C4-2B (cell line): ENCODE results near the gene TSPAN15.

Source experiments
- H3K27ac ChIP-seq: fragments of 450-650 bp; 2 replicates; pipeline ENCODE4 v1.5.1; 2017
- CTCF ChIP-seq: fragments of 450-650 bp; conservative IDR thresholded peaks from 2 replicates; pipeline ENCODE4 v1.5.1; 2017; ENCODE audit warnings: mild to moderate bottlenecking
- ZFX ChIP-seq: fragments of 450-650 bp; IDR thresholded peaks from 2 replicates; pipeline ENCODE4 v1.6.1; 2017

The TSPAN15 gene

DNA sequence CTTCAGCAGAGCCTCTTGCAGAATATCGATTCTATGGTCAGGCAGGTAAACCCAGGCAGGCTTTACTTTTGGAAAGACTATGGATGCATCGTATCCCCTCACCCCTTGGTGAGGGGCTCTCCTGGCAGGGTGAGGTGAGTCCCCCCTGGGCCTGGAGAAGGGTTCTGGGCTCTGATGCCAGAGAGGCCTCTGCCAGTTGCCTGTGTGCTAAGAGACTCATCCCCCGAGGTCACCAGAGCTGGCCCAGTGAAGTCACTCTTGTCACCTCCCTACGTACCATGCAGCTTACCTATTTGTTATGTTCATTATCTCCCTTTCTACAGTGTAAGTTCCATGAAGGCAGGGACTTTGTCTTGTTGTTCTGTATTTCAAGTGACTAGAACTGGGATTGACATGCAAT is 51.3 kb downstream of the TSPAN15 start:
- H3K27ac ChIP-seq: no peak overlapping the region
- TF ChIP-seq ZFX (no peak), CTCF (no peak)

GRCh38 chr10:69503001-69503895 is 52.0 kb downstream of the TSPAN15 start:
- no peak for TF ChIP-seq CTCF
- TF ChIP-seq ZFX: no peak

GRCh38 chr10:69503896-69504265 is 52.6 kb downstream of the TSPAN15 start:
- no peak overlapping the region for H3K27ac ChIP-seq

More at GRCh38 chr10:69503001-69503895, 52.0 kb downstream of the TSPAN15 start:
- H3K27ac ChIP-seq: no peak overlapping the region

GRCh38 chr10:69504576-69505250 is 53.4 kb downstream of the TSPAN15 start:
- TF ChIP-seq ZFX (no peak), CTCF (no peak)
- H3K27ac ChIP-seq: no peak overlapping the region

More at GRCh38 chr10:69503896-69504265, 52.6 kb downstream of the TSPAN15 start:
- TF ChIP-seq CTCF: no peak
- TF ChIP-seq ZFX: no peak

GRCh38 chr10:69505636-69506318 is 54.5 kb downstream of the TSPAN15 start:
- H3K27ac ChIP-seq: no peak overlapping the region
- TF ChIP-seq CTCF: no peak
- no peak for TF ChIP-seq ZFX

DNA sequence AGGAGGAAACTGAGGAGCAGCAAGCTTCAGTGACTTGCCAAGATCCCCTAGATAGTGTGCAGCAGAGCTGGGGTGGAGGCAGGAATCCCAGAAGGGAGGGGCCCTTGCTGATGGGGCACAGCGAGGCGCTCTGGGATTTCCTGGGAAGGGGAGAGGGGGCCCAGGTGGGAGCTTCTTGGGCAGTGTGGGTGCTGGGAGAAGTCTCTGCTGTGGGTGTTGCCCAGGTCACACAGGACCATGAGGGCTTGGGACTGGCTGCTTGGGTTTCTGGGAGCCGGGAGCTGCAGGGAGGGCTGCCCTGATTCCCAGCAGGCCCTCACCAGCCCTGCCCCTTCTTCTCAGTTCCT is 55.2 kb downstream of the TSPAN15 start:
- TF ChIP-seq CTCF (no peak), ZFX (no peak)
- peak overlapping the region; percentile 65 for H3K27ac ChIP-seq
